Globus pallidus (tissue), 1 donor: ENCODE data around the gene PIP5K1C.

Experiments used
- DNase-seq: peaks from one replicate; pipeline ENCODE4 v3.0.0-alpha.2; 2015; ENCODE audit warnings: low spot score

PIP5K1C gene

GRCh38 chr19:3700242-3701032 is at the start of gene PIP5K1C:
Gene PIP5K1C (minus strand): TSS chr19:3700468. CDS start chr19:3700390, 78 bp downstream.
- DNase-seq, result peak; percentile 83

GRCh38 chr19:3748965-3749364 is 48.7 kb upstream of the PIP5K1C start:
- no peak for DNase-seq

GRCh38 chr19:3746371-3747056 is 46.2 kb upstream of the PIP5K1C start:
- no peak for DNase-seq

GRCh38 chr19:3745363-3746045 is 45.2 kb upstream of the PIP5K1C start:
- DNase-seq, result no peak

- DNase-seq, result no peak
These were observed 43.2 kb upstream of the PIP5K1C start for GRCh38 chr19:3743486-3743885.

GRCh38 chr19:3740431-3740830 is 40.2 kb upstream of the PIP5K1C start:
- no peak for DNase-seq

- DNase-seq, result no peak
These were observed 38.4 kb upstream of the PIP5K1C start for GRCh38 chr19:3738477-3739220.

- DNase-seq, result no peak
These were observed 37.4 kb upstream of the PIP5K1C start for GRCh38 chr19:3737487-3738205.

- no peak for DNase-seq
These were observed 35.9 kb upstream of the PIP5K1C start for GRCh38 chr19:3736106-3736724.

GRCh38 chr19:3734310-3734600 is 34.0 kb upstream of the PIP5K1C start:
- DNase-seq, result no peak

GRCh38 chr19:3733549-3734309 is 33.5 kb upstream of the PIP5K1C start:
- DNase-seq, result no peak

- DNase-seq, result no peak
These were observed 31.8 kb upstream of the PIP5K1C start for GRCh38 chr19:3732108-3732507.

- no peak for DNase-seq
These were observed 30.2 kb upstream of the PIP5K1C start for GRCh38 chr19:3730457-3730958.

GRCh38 chr19:3725640-3726310 is 25.5 kb upstream of the PIP5K1C start:
- DNase-seq, result no peak

GRCh38 chr19:3725121-3725520 is 24.9 kb upstream of the PIP5K1C start:
- no peak for DNase-seq

- no peak for DNase-seq
These were observed 23.6 kb upstream of the PIP5K1C start for GRCh38 chr19:3723883-3724282.

- DNase-seq, result no peak
These were observed 22.8 kb upstream of the PIP5K1C start for GRCh38 chr19:3723110-3723488.

GRCh38 chr19:3722443-3723109 is 22.3 kb upstream of the PIP5K1C start:
- DNase-seq, result no peak

- DNase-seq, result no peak
These were observed 21.7 kb upstream of the PIP5K1C start for GRCh38 chr19:3721887-3722442.
